Spleen (tissue), 3 donors: Measurements from ENCODE around the gene PTGS1.
"Not testable (repeated sequence)": the region's sequence is repeated elsewhere in the genome, so short reads cannot be mapped to it uniquely, and the experiment has no call there.

Experiments used
- POLR2A ChIP-seq, 3 donors: fragments of 450-650 bp; IDR thresholded peaks; one replicate each; pipeline ENCODE4 v1.5.1; 2017; ENCODE audit warnings: antibody characterized with exemption in 3 of 3, mild to moderate bottlenecking in 1 of 3
- POLR2AphosphoS5 ChIP-seq, 3 donors: sonication (generic); formaldehyde crosslinking; IDR thresholded peaks; one replicate each; pipeline ENCODE4 v1.5.1; 2017; ENCODE audit warnings: antibody characterized with exemption in 3 of 3

DNA sequence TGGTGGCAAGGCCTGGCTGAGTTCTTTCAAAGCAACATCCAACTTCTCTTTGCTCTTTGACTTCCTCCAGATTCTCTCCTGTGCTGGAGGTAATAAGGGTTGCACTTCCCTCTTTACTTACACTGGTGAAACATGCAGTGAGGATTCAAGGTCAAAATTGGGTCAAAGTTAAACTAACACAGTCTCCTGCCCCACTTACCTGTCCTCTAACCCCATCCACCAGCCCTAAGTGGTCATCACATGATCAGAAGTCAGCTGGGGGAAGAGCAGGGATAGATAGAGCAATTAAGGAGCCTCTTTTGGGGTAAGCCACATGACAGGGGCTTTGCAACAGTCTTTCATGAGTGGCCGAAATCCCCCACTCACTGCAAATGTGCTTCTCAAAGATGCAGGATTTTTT lies 46.2 kb upstream of the PTGS1 start:
- not testable (repeated sequence) for TF ChIP-seq POLR2A, POLR2AphosphoS5 (IDR thresholded peaks at IDR 0.05)
